CD4-positive, alpha-beta T cell (primary cell): ENCODE measurements around the gene CMIP. TPM values are rescaled to one million over a fixed set of nuclear protein-coding genes. Genes with fewer than 3 reads are reported as not detected.
A peak's percentile ranks its signal among the peaks of the same experiment; 100 is the strongest.

Experiments
- ATAC-seq: fragments of 200-7000 bp; cut with Tn5 transposase; one replicate; pipeline ENCODE4 v1.10.0; 2022; ENCODE audit warnings: mild to moderate bottlenecking; ENCODE audit not compliant: poor library complexity
- CTCF ChIA-PET: fragments of 350-600 bp; sonication (Branson Sonifier 250); formaldehyde crosslinking; loops from one replicate; lab custom pipeline; 2021; ENCODE audit warnings: antibody characterized with exemption, inconsistent platforms; lab: Charles Lee
- POLR2A ChIA-PET: fragments of 350-600 bp; sonication (Branson Sonifier 250); formaldehyde crosslinking; loops from one replicate; lab custom pipeline; 2021; ENCODE audit warnings: antibody characterized with exemption, inconsistent platforms; lab: Charles Lee
- DNase-seq, 14 experiments: peaks; one replicate each; pipeline ENCODE4 v3.0.0-alpha.2; 2013 to 2020; ENCODE audit warnings: mixed read lengths in 2 of 14
- H3K27ac ChIP-seq, 2 donors: one replicate each; pipeline versions ENCODE4 v1.5.1 to v1.7.0; 2013; ENCODE audit warnings: low read length in 2 of 2, low read depth in 1 of 2, mild to moderate bottlenecking in 1 of 2
- H3K27me3 ChIP-seq, 2 experiments: 1 replicate in 1 of 2; 2 replicates in 1 of 2; pipeline versions ENCODE4 v1.6.1 to v1.7.0; 2013; ENCODE audit warnings: low read length in 2 of 2, control low read depth in 1 of 2, mild to moderate bottlenecking in 1 of 2, moderate library complexity in 1 of 2; ENCODE audit not compliant: insufficient read depth in 2 of 2, control insufficient read depth in 1 of 2
- H3K36me3 ChIP-seq: one replicate; pipeline ENCODE4 v1.6.1; 2013; ENCODE audit warnings: low read length, control low read depth; ENCODE audit not compliant: insufficient read depth
- H3K4me1 ChIP-seq: one replicate; pipeline ENCODE4 v1.6.1; 2013; ENCODE audit warnings: low read length, control low read depth; ENCODE audit not compliant: insufficient read depth
- H3K4me3 ChIP-seq: one replicate; pipeline ENCODE4 v1.5.1; 2013; ENCODE audit warnings: mild to moderate bottlenecking, low read length, moderate library complexity
- H3K9me3 ChIP-seq, 2 experiments: 1 replicate in 1 of 2; 2 replicates in 1 of 2; pipeline versions ENCODE4 v1.6.1 to v1.7.0; 2013; ENCODE audit warnings: low read length in 2 of 2, mild to moderate bottlenecking in 2 of 2, control low read depth in 1 of 2, moderate library complexity in 1 of 2; ENCODE audit not compliant: control insufficient read depth in 1 of 2, insufficient read depth in 1 of 2
- H3K27ac Mint-ChIP-seq: one replicate; pipeline ENCODE4 v1.8.0; 2020; ENCODE audit warnings: mixed read lengths
- H3K27me3 Mint-ChIP-seq: one replicate; pipeline ENCODE4 v1.8.0; 2021; ENCODE audit warnings: mixed read lengths
- H3K36me3 Mint-ChIP-seq: one replicate; pipeline ENCODE4 v1.8.0; 2021; ENCODE audit warnings: low read depth, mixed read lengths
- H3K4me1 Mint-ChIP-seq: one replicate; pipeline ENCODE4 v1.8.0; 2021; ENCODE audit warnings: low read depth, mixed read lengths
- H3K4me3 Mint-ChIP-seq: one replicate; pipeline ENCODE4 v1.8.0; 2020; ENCODE audit warnings: mild to moderate bottlenecking, mixed read lengths
- H3K9me3 Mint-ChIP-seq: one replicate; pipeline ENCODE4 v1.8.0; 2020; ENCODE audit warnings: mixed read lengths
- intact Hi-C, 2 experiments: fragments of 100-400 bp; cut with DNase I in 1 of 2; cut with micrococcal nuclease in 1 of 2; formaldehyde crosslinking; loops; one replicate each; pipeline versions ENCODE4 v1.15.1 to v1.9.0; 2023 to 2025; cut with DNase I, micrococcal nuclease
- total RNA-seq, 174 experiments: library from RNA in 2 of 174; stranded (reverse) in 2 of 174; gene quantifications; one replicate each; pipeline ENCODE4 v1.2.3 and lab custom pipeline; 2021 to 2026
- TF ChIP-seq, protein P1 (sequence below): fragments of 200-600 bp; IDR thresholded peaks from one replicate; pipeline ENCODE4 v1.8.0; 2022; ENCODE audit warnings: antibody characterized with exemption, mild to moderate bottlenecking

The CMIP gene
- total RNA-seq, 2 experiments from 2014 or later: 33.5 to 35.3 TPM

DNA sequence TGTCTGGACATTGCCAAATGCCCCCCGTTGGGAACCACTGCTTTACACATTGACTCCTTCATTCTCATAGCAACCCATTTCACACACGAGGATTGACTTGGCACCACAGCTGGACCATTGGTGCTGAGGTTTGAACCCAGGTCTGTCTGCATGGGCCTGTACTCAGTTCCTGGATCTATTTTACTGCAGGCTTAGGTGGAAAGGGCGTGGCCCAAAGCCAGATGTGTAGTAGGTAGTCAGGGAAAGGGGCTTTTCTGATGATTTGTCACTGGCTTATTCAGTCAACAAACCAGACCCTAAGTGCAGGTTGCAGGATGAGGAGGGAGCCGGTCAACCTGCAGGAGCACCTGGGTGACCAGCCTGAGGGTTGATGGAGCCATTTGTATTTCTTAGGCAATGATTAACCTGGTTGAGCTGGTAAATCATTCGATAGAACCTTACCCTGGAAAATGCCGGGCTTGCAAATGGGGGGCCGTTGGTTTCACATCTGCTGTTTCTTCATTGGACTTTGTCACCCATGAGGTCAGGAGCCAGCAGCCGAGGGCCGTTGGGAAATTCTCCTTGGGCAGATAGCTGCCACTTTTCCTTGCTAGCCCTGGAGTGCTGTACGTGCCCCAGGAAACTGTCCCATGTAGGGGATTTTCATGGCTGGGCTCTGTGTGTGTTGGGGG, 104.4 kb downstream of the CMIP start:
- H3K27ac ChIP-seq: no peak overlapping the region
- no peaks in the 10 kb centered on the region for H3K27me3 ChIP-seq
- DNase-seq: peak in 1 of 14 experiments; percentile 12
- no peak overlapping the region for H3K27ac Mint-ChIP-seq
- H3K4me1 Mint-ChIP-seq: peaks cover 71% of the 10 kb centered on the region
- intact Hi-C loops: no loop called here
- POLR2A ChIA-PET: no interaction called here
- H3K4me3 ChIP-seq: no peak overlapping the region
- H3K27me3 Mint-ChIP-seq: no peaks in the 10 kb centered on the region
- H3K36me3 Mint-ChIP-seq: no peaks in the 10 kb centered on the region
- H3K9me3 Mint-ChIP-seq: no peaks in the 10 kb centered on the region
- TF ChIP-seq, protein P1, sequence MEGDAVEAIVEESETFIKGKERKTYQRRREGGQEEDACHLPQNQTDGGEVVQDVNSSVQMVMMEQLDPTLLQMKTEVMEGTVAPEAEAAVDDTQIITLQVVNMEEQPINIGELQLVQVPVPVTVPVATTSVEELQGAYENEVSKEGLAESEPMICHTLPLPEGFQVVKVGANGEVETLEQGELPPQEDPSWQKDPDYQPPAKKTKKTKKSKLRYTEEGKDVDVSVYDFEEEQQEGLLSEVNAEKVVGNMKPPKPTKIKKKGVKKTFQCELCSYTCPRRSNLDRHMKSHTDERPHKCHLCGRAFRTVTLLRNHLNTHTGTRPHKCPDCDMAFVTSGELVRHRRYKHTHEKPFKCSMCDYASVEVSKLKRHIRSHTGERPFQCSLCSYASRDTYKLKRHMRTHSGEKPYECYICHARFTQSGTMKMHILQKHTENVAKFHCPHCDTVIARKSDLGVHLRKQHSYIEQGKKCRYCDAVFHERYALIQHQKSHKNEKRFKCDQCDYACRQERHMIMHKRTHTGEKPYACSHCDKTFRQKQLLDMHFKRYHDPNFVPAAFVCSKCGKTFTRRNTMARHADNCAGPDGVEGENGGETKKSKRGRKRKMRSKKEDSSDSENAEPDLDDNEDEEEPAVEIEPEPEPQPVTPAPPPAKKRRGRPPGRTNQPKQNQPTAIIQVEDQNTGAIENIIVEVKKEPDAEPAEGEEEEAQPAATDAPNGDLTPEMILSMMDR: no peak
- no peak overlapping the region for H3K4me3 Mint-ChIP-seq
- H3K4me1 ChIP-seq: peaks cover 68% of the 10 kb centered on the region
- CTCF ChIA-PET: no interaction called here
- H3K36me3 ChIP-seq: peaks cover 3% of the 10 kb centered on the region
- ATAC-seq: no peak
- peaks cover 0 to 18% of the 10 kb centered on the region in 2 experiments for H3K9me3 ChIP-seq

- TF ChIP-seq, protein P1: no peak
- no peak overlapping the region for H3K27ac Mint-ChIP-seq
- intact Hi-C loops: no loop called here
- peaks cover 71% of the 10 kb centered on the region for H3K4me1 Mint-ChIP-seq
- Histone ChIP-seq H3K4me3 (no peak overlapping the region), H3K36me3 (peaks cover 3% of the 10 kb centered on the region), H3K9me3 (peaks cover 0 to 18% of the 10 kb centered on the region in 2 experiments), H3K27me3 (no peaks in the 10 kb centered on the region), H3K4me1 (peaks cover 61% of the 10 kb centered on the region), H3K27ac (no peak overlapping the region)
- CTCF ChIA-PET: no interaction called here
- no peak for DNase-seq
- no peaks in the 10 kb centered on the region for H3K27me3 Mint-ChIP-seq
- ATAC-seq: no peak
- H3K9me3 Mint-ChIP-seq: no peaks in the 10 kb centered on the region
- POLR2A ChIA-PET: no interaction called here
- H3K36me3 Mint-ChIP-seq: no peaks in the 10 kb centered on the region
- H3K4me3 Mint-ChIP-seq: no peak overlapping the region
Measured at GRCh38 chr16:81549547-81550431, 105.2 kb downstream of the CMIP start.

DNA sequence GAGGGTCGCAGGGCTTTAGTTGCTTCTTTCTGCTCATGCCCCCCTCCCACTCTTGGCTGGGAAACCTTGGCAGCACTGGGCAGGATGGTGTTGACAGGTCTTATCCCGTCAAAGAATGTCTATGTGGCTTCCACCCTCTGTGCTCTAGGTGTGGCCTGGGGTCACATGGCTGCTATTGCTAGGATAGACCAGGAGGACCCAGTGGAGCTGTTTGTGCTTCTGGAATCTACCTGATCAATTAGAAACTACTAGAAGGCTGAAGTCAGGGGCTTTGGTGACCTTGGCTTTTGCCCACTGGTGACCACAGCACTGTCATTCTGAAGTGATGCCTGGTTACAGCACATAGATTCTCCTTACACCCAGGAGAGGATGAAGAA, 105.8 kb downstream of the CMIP start:
- Histone ChIP-seq H3K9me3 (peaks cover 0 to 18% of the 10 kb centered on the region in 2 experiments), H3K27me3 (no peaks in the 10 kb centered on the region), H3K36me3 (peaks cover 5% of the 10 kb centered on the region), H3K27ac (no peak overlapping the region), H3K4me3 (no peak overlapping the region), H3K4me1 (peaks cover 56% of the 10 kb centered on the region)
- Mint-ChIP-seq H3K27ac (no peak overlapping the region), H3K36me3 (no peaks in the 10 kb centered on the region), H3K27me3 (no peaks in the 10 kb centered on the region), H3K9me3 (no peaks in the 10 kb centered on the region), H3K4me3 (no peak overlapping the region), H3K4me1 (peaks cover 64% of the 10 kb centered on the region)
- no peak for ATAC-seq
- intact Hi-C loops: no loop called here
- DNase-seq: no peak
- TF ChIP-seq, protein P1: no peak
- CTCF ChIA-PET: no interaction called here
- POLR2A ChIA-PET: no interaction called here
